Loucy (cell line): ENCODE results near the gene LRRC66.

Experiments
- H2AFZ ChIP-seq: fragments of 200-600 bp; sonication (generic); 2 replicates; pipeline ENCODE4 v1.6.0; 2016; ENCODE audit warnings: antibody characterized with exemption, mild to moderate bottlenecking, low read length, moderate library complexity
- H3F3A ChIP-seq: fragments of 200-600 bp; 2 replicates; pipeline ENCODE4 v1.6.0; 2016; ENCODE audit warnings: antibody characterized with exemption, low read depth, mild to moderate bottlenecking
- H3K27me3 ChIP-seq: fragments of 200-600 bp; sonication (generic); 2 replicates; pipeline ENCODE4 v1.6.1; 2014; ENCODE audit warnings: low read length, mild to moderate bottlenecking; ENCODE audit not compliant: insufficient read depth, poor library complexity, severe bottlenecking
- H3K36me3 ChIP-seq: fragments of 200-600 bp; sonication (generic); 2 replicates; pipeline ENCODE4 v1.6.1; 2016; ENCODE audit warnings: low read length; ENCODE audit not compliant: insufficient read depth
- H3K4me1 ChIP-seq: fragments of 200-600 bp; sonication (generic); 2 replicates; pipeline ENCODE4 v1.5.1; 2014; ENCODE audit warnings: low read length, mild to moderate bottlenecking; ENCODE audit not compliant: insufficient read depth, poor library complexity, severe bottlenecking
- H3K4me2 ChIP-seq: fragments of 200-600 bp; sonication (generic); 2 replicates; pipeline ENCODE4 v1.6.0; 2014; ENCODE audit warnings: antibody characterized with exemption, low read length, low read depth, mild to moderate bottlenecking; ENCODE audit not compliant: poor library complexity, severe bottlenecking
- H3K4me3 ChIP-seq: fragments of 200-600 bp; sonication (generic); 2 replicates; pipeline ENCODE4 v1.5.1; 2014; ENCODE audit warnings: low read length, mild to moderate bottlenecking, mixed read lengths; ENCODE audit not compliant: poor library complexity, severe bottlenecking
- H3K79me2 ChIP-seq: fragments of 200-600 bp; sonication (generic); 2 replicates; pipeline ENCODE4 v1.6.1; 2014; ENCODE audit warnings: low read length; ENCODE audit not compliant: insufficient read depth
- H3K9ac ChIP-seq: fragments of 200-600 bp; sonication (generic); 2 replicates; pipeline ENCODE4 v1.6.0; 2014; ENCODE audit warnings: mild to moderate bottlenecking, low read depth, low read length, moderate library complexity; ENCODE audit not compliant: poor library complexity, severe bottlenecking
- H3K9me2 ChIP-seq: fragments of 200-600 bp; sonication (generic); replicated peaks from 2 replicates; pipeline ENCODE4 v1.6.1; 2016; ENCODE audit warnings: low read depth, low read length, mixed read lengths
- H3K9me3 ChIP-seq: fragments of 200-600 bp; sonication (generic); 2 replicates; pipeline ENCODE4 v1.6.1; 2014; ENCODE audit warnings: mild to moderate bottlenecking, antibody characterized with exemption, low read length, low read depth; ENCODE audit not compliant: insufficient read depth
- H4K20me1 ChIP-seq: fragments of 200-600 bp; sonication (generic); 2 replicates; pipeline ENCODE4 v1.6.0; 2014; ENCODE audit warnings: antibody characterized with exemption, low read length, mild to moderate bottlenecking; ENCODE audit not compliant: insufficient read depth, poor library complexity, severe bottlenecking
- EZH2phosphoT487 ChIP-seq: fragments of 200-600 bp; IDR thresholded peaks from 2 replicates; pipeline ENCODE4 v1.6.1; 2018; ENCODE audit warnings: antibody characterized with exemption, mild to moderate bottlenecking, moderate library complexity, borderline replicate concordance
- TF ChIP-seq, protein P1 (sequence below): fragments of 200-600 bp; sonication (generic); conservative IDR thresholded peaks from 2 replicates; pipeline ENCODE4 v1.5.1; 2014; ENCODE audit warnings: mild to moderate bottlenecking, antibody characterized with exemption, low read length

Gene LRRC66

DNA sequence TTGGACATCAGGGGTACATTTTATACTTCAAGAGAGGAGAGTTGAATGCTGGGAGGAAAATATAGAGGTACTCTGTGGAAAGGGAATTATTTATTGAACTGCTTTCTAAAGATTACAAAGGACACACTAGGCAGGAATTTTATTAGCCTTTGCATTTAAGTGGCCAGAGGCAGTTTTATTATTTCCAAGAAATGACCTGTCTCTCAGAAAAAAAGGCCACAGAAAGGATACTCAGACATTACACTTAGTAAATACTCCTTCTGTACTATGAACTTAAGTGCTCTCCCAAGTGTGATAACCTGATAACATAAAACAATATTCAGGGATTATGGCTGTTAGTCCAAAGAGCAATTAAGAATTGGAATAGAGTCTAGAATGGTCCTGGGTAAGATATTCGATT, 7.5 kb downstream of the LRRC66 start:
- H3K9me2 ChIP-seq: no peaks in the 10 kb centered on the region
- TF ChIP-seq, protein P1, sequence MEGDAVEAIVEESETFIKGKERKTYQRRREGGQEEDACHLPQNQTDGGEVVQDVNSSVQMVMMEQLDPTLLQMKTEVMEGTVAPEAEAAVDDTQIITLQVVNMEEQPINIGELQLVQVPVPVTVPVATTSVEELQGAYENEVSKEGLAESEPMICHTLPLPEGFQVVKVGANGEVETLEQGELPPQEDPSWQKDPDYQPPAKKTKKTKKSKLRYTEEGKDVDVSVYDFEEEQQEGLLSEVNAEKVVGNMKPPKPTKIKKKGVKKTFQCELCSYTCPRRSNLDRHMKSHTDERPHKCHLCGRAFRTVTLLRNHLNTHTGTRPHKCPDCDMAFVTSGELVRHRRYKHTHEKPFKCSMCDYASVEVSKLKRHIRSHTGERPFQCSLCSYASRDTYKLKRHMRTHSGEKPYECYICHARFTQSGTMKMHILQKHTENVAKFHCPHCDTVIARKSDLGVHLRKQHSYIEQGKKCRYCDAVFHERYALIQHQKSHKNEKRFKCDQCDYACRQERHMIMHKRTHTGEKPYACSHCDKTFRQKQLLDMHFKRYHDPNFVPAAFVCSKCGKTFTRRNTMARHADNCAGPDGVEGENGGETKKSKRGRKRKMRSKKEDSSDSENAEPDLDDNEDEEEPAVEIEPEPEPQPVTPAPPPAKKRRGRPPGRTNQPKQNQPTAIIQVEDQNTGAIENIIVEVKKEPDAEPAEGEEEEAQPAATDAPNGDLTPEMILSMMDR: no peak
- TF ChIP-seq EZH2phosphoT487: no peak

GRCh38 chr4:52010986-52011385, 9.2 kb downstream of the LRRC66 start:
- H4K20me1 ChIP-seq: no peaks in the 10 kb centered on the region
- H3K4me1 ChIP-seq: no peaks in the 10 kb centered on the region
- TF ChIP-seq, protein P1: no peak
- TF ChIP-seq EZH2phosphoT487: no peak
- no peaks in the 10 kb centered on the region for H3K36me3 ChIP-seq
- H3K79me2 ChIP-seq: no peaks in the 10 kb centered on the region
- H3F3A ChIP-seq: no peaks in the 10 kb centered on the region
- H3K4me2 ChIP-seq: no peak overlapping the region
- H3K27me3 ChIP-seq: no peaks in the 10 kb centered on the region
- H3K9ac ChIP-seq: no peak overlapping the region
- H2AFZ ChIP-seq: no peak overlapping the region
- no peak overlapping the region for H3K4me3 ChIP-seq
- no peaks in the 10 kb centered on the region for H3K9me3 ChIP-seq
- H3K9me2 ChIP-seq: no peaks in the 10 kb centered on the region

More for the DNA sequence above, 7.5 kb downstream of the LRRC66 start:
- H3K9ac ChIP-seq: no peak overlapping the region
- no peaks in the 10 kb centered on the region for H3F3A ChIP-seq
- H2AFZ ChIP-seq: no peak overlapping the region
- H3K27me3 ChIP-seq: no peaks in the 10 kb centered on the region
- H3K79me2 ChIP-seq: no peaks in the 10 kb centered on the region
- H3K9me3 ChIP-seq: no peaks in the 10 kb centered on the region
- no peak overlapping the region for H3K4me3 ChIP-seq
- H3K4me1 ChIP-seq: no peaks in the 10 kb centered on the region
- H4K20me1 ChIP-seq: no peaks in the 10 kb centered on the region
- H3K4me2 ChIP-seq: no peak overlapping the region
- H3K36me3 ChIP-seq: no peaks in the 10 kb centered on the region

GRCh38 chr4:52006887-52007286, 13.3 kb downstream of the LRRC66 start:
- TF ChIP-seq, protein P1: no peak
- no peak for TF ChIP-seq EZH2phosphoT487

More at GRCh38 chr4:52006887-52007286, 13.3 kb downstream of the LRRC66 start:
- Histone ChIP-seq H4K20me1 (no peaks in the 10 kb centered on the region), H3K9me3 (no peaks in the 10 kb centered on the region), H3K4me1 (peaks cover 11% of the 10 kb centered on the region), H3K36me3 (no peaks in the 10 kb centered on the region), H3K9me2 (no peaks in the 10 kb centered on the region), H3K4me2 (no peak overlapping the region), H3K27me3 (no peaks in the 10 kb centered on the region), H2AFZ (no peak overlapping the region), H3K79me2 (no peaks in the 10 kb centered on the region), H3F3A (no peaks in the 10 kb centered on the region), H3K9ac (no peak overlapping the region), H3K4me3 (no peak overlapping the region)
